GM18498 (cell line): ENCODE data around the gene TMEM190.

Experiments
- ATAC-seq: cut with Tn5 transposase; IDR thresholded peaks from one replicate; pipeline ENCODE4 v1.9.1; 2021; ENCODE audit warnings: mild to moderate bottlenecking, moderate library complexity; ENCODE audit not compliant: unreplicated experiment

The TMEM190 gene

GRCh38 chr19:55369653-55370304 lies 6.8 kb upstream of the TMEM190 start:
- ATAC-seq: no peak

DNA sequence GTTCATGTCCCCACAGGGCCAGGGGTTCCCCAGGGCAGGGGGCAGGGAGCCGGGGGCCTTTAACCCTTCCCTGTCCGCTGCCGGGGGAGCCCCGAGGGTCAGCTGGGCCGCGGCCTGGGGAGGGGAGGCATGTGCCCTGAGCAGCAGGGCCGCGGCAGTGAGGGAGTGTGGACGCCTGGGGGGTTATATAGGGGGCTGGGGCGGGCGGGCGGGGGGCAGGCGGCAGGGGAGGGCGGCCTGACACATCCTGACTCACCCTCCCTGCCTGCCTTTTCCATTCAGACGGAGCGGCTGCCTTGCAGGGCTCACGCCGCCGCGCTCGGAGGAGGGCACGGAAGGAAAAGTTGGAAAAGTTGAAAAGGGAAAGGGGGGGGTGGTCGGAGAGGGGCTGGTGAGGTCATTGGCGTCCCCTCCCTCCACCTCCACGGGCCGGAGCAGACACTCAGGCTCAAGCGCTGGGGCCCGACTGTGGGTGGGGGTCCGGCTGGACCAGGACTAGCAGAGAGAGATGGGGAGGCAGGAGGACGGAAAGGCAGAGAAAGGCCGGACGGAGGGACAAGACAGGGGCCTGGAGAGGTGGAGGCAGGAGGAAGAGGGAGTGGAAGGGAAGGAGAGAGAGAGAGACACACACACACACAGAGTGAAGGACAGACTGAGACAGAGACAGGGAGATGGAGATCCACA lies 6.2 kb upstream of the TMEM190 start, which contains the start of gene IL11:
Gene IL11, minus strand, starts transcription at position 159 of the 684 bp plus-strand sequence. Its CDS starts 153 bp downstream, at position 6.
- no peak for ATAC-seq

- ATAC-seq: no peak
Measured at GRCh38 chr19:55372316-55373081, 4.1 kb upstream of the TMEM190 start.

DNA sequence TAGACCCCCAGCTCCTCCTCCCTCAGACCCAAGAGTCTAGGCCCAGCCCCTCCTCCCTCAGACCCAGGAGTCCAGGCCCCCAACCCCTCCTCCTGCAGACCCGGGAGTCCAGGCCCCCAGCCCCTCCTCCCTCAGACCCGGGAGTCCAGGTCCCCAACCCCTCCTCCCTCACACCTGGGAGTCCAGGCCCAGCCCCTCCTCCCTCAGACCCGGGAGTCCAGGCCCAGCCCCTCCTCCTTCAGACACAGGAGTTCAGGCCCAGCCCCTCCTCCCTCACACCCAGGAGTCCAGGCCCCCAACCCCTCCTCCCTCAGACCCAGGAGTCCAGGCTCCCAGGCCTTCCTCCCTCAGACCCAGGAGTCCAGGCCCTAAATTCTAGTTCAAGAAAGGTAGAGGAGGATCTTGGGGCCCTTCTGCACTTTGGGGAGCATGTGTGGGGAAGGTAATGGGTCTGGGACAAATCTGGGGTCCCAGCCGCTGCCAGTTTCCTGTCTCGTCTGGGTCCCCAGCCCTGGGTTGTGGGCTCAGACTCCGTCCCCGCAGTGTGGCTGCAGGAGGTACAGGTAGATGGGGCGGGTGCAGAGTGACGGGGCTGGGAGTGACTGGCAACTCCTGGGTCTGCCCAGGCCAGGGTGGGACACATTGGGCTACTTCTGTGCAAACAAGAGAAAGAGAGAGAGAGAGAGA lies 3.2 kb upstream of the TMEM190 start:
- ATAC-seq: no peak

DNA sequence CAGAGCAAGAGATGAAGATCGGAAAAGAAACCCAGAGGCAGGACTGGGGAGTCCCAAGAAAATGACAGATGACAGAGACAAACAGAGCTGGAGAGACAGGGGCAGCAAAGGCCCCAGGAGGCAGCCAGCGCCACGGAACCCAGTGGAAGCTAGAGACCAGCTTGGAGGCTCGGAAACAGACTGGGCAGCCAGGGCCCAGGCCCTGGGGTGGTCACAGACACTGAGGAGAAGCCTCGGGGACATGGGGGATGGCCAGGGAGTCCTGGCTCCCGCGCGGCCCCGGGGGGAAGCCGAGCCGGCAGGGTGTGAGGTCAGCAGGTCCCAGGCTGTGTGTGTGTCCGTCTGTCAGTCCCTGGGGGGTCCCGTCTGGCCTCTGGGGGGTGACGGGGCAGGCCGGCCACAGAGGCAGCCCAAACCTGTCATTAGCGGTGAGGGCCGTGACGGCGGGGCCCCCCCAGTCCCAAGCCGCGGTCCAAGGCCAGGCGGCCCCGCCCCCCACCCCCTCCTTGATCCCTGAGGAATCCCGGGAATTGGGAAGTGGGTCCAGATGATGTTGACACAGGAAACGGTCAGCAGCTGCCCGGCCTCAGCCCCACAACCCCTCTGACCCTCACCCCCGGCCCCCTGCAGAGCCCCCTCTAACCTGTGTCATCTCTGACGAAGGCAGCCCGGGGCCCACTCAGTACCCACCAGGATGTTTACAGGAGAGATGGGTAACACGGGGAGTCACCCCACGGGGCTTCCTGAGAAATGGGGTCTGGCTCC lies 2.5 kb upstream of the TMEM190 start:
- no peak for ATAC-seq

DNA sequence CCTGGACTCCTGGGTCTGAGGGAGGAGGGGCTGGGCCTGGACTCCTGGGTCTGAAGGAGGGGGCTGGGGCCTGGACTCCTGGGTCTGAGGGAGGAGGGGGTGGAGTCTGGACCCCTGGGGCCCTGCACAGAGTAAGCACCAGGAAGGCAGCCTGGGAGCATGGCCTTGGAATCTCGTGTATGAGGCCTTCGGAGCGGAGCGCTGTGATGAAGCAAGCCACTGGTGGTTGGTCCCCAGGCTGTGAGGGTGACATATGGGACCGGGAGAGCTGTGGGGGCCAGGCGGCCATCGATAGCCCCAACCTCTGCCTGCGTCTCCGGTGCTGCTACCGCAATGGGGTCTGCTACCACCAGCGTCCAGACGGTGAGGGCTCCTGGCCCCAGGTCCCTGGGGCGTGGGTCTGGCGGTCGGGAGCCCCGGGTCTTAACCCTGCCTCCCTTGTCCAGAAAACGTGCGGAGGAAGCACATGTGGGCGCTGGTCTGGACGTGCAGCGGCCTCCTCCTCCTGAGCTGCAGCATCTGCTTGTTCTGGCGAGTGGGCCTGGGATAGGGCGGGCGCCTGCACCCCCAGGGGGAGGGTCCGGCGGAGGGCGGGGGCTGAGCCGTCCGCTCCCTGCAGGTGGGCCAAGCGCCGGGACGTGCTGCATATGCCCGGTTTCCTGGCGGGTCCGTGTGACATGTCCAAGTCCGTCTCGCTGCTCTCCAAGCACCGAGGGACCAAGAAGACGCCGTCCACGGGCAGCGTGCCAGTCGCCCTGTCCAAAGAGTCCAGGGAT lies 918 bp downstream of the TMEM190 start:
- ATAC-seq: no peak

DNA sequence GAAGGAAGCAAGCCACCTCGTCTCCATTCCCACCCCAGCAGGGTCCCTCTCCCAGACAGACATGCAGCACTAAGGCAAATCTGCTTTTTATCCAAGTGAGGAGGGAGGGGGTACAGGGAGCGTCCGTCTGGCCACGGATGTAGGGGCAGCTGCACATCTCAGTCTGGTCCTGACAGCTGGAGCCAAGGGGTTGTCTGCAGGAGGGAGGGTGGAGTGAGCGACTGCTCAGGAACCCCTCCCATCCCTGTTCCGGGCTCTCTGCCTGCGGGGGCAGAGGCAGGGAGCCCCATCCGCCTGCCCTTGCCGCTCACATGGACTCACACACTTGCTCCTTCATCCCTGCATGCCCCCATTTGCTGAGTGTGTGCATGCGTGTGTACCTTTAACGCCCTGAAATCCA lies 2.5 kb downstream of the TMEM190 start:
- no peak for ATAC-seq

DNA sequence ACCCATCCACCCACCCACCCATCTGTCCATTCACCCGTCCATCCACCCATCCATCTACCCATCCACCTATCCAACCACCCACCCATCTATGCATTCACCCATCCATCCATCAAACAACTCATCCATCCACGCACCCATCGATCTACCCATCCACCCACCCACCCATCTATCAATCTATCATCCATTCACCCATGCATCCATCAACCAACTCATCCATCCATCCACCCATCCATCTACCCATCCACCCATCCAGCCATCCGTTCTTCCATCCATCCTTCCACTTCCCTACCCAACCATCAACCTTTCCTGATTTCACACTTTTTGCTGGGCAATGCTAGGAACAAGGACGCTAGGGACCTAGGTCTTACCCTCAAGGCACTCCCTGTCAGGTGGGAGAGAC lies 5.4 kb downstream of the TMEM190 start:
- ATAC-seq: no peak

- no peak for ATAC-seq
Measured at GRCh38 chr19:55382522-55383054, 6.0 kb downstream of the TMEM190 start.

DNA sequence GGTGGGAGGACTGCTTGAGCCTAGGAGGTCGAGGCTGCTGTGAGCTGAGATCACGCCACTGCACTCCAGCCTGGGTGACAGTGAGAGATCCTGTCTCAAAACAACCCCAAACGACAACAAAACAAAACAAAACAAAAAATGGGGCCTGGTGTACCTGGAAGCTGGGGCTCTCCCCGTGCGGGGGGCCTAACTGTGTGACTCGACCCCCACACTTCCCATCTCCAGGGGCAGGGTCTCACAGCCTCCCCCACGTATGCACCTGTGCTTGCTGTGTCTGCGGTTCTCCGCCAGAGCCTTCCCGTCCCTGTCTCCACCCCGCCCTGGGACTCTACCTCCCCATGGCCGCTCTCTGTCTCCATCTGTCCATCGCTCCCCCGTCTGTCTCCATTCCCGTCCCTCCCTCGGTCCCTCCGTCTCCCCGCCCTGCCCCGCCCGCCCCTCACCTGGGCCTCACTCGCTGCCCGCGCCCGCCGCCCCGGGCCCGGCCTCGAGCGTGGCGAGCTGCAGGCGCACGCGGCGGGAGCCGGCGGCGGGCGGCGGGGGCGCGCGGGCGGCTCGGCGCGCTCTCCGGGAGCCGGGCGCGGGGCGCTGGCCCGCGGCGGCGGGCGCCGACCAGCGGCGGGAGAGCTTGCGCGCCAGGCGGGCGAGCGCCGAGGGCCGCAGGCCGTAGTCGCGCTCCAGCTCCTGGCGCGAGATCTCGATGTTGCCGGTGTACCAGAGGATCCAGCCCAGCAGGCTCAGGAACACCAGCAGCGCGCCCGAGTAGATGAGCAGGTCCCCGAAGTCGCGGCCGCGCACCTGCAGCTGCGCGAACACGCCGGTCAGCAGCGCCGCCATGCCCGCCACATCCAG lies 6.9 kb downstream of the TMEM190 start:
- ATAC-seq: no peak

- ATAC-seq: no peak
Measured at GRCh38 chr19:55384131-55384919, 7.7 kb downstream of the TMEM190 start, which contains the start of gene TMEM238. Gene TMEM238, minus strand, starts transcription at chr19:55384292. Its CDS starts 33 bp downstream, at chr19:55384259.

GRCh38 chr19:55384920-55385723 lies 8.5 kb downstream of the TMEM190 start:
- peak; percentile 64 for ATAC-seq

GRCh38 chr19:55385724-55386492 lies 9.3 kb downstream of the TMEM190 start, which contains the start of gene RPL28:
Gene RPL28, plus strand, starts transcription at chr19:55385932. Its CDS starts 426 bp downstream, at chr19:55386358.
- ATAC-seq: peak; percentile 63

DNA sequence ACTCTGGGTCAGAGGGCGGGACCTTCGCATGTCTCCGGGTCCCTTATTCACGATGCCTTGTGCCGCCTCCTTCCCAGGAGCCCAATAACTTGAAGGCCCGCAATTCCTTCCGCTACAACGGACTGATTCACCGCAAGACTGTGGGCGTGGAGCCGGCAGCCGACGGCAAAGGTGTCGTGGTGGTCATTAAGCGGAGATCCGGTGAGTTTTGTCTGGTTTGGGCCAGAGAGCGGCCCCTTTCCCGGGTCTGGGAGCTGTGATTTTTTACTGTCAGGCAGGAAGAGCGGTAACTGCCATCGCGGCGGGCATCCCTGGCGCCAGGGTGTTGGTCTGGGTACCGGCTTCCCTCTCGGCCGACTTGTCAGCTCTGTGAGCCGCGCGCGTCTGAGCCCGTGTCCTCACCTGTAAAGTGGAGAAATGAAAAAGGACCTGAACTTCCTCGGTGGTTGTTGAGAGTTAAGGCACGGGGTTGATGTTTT lies 9.9 kb downstream of the TMEM190 start:
- no peak for ATAC-seq

- no peak for ATAC-seq
Measured at GRCh38 chr19:55387736-55388497, 11.3 kb downstream of the TMEM190 start.
